ENCODE data around the gene NKAPD1. TPM values are rescaled to one million over a fixed set of nuclear protein-coding genes. Genes with fewer than 3 reads are reported as not detected.
"Not testable (repeated sequence)": the region's sequence is repeated elsewhere in the genome, so short reads cannot be mapped to it uniquely, and the experiment has no call there.

Gene NKAPD1
- total RNA-seq, 2 donors from 2014 or later, result 11.8 to 16.8 TPM

- Histone ChIP-seq H3K9me3 (no peaks in the 10 kb centered on the region), H3K27me3 (replicated peaks; ENCODE audit: insufficient read depth) (no peaks in the 10 kb centered on the region), H3K4me1 (replicated peaks) (no peaks in the 10 kb centered on the region), H3K4me3 (no peak overlapping the region), H3K36me3 (no peaks in the 10 kb centered on the region), H3K27ac (no peak overlapping the region)
- 95% methylated on average over 4 of the region's 4 CpGs for WGBS
- no peak for DNase-seq (ENCODE audit: low spot score)
- intact Hi-C loops (cut with DNase I), result no loop called here
- no peak for TF ChIP-seq POLR2AphosphoS5 (IDR thresholded peaks at IDR 0.05)
- no peak for TF ChIP-seq POLR2A (IDR thresholded peaks at IDR 0.05)
- no peak for TF ChIP-seq CTCF (IDR thresholded peaks at IDR 0.05)
Measured at GRCh38 chr11:112044961-112045360, 29.1 kb upstream of the NKAPD1 start.

GRCh38 chr11:112046647-112047046 is 27.5 kb upstream of the NKAPD1 start:
- H3K4me3 ChIP-seq; DNase-seq (ENCODE audit: low spot score); H3K36me3 ChIP-seq; H3K4me1 ChIP-seq (replicated peaks); H3K9me3 ChIP-seq; intact Hi-C loops (cut with DNase I); H3K27me3 ChIP-seq (replicated peaks; ENCODE audit: insufficient read depth); H3K27ac ChIP-seq: not testable (repeated sequence)
- 96% methylated on average over 2 of the region's 2 CpGs for WGBS

- intact Hi-C loops (cut with DNase I); H3K4me3 ChIP-seq; H3K27me3 ChIP-seq (replicated peaks; ENCODE audit: insufficient read depth); H3K27ac ChIP-seq; H3K36me3 ChIP-seq; H3K4me1 ChIP-seq (replicated peaks); DNase-seq (ENCODE audit: low spot score); H3K9me3 ChIP-seq: not testable (repeated sequence)
- 85% methylated on average over 3 of the region's 3 CpGs for WGBS
Measured at GRCh38 chr11:112048256-112048655, 25.8 kb upstream of the NKAPD1 start.

- H3K27me3 ChIP-seq (replicated peaks; ENCODE audit: insufficient read depth), result no peaks in the 10 kb centered on the region
- H3K9me3 ChIP-seq, result no peaks in the 10 kb centered on the region
- DNase-seq (ENCODE audit: low spot score), result no peak
- no peak overlapping the region for H3K27ac ChIP-seq
- 46% methylated on average over 2 of the region's 2 CpGs for WGBS
- no peak overlapping the region for H3K4me3 ChIP-seq
- TF ChIP-seq POLR2A (IDR thresholded peaks at IDR 0.05) (no peak), POLR2AphosphoS5 (IDR thresholded peaks at IDR 0.05) (no peak), CTCF (IDR thresholded peaks at IDR 0.05) (no peak)
- intact Hi-C loops (cut with DNase I), result no loop called here
- H3K4me1 ChIP-seq (replicated peaks), result no peaks in the 10 kb centered on the region
- H3K36me3 ChIP-seq, result peaks cover 0 to 8% of the 10 kb centered on the region in 2 donors
Measured at GRCh38 chr11:112049777-112050176, 24.3 kb upstream of the NKAPD1 start.

GRCh38 chr11:112050721-112051120 is 23.4 kb upstream of the NKAPD1 start:
- no peaks in the 10 kb centered on the region for H3K9me3 ChIP-seq
- H3K4me1 ChIP-seq (replicated peaks), result no peaks in the 10 kb centered on the region
- 88% methylated on average over 3 of the region's 3 CpGs for WGBS
- H3K4me3 ChIP-seq, result no peak overlapping the region
- no peaks in the 10 kb centered on the region for H3K27me3 ChIP-seq (replicated peaks; ENCODE audit: insufficient read depth)
- intact Hi-C loops (cut with DNase I), result no loop called here
- no peak for DNase-seq (ENCODE audit: low spot score)
- TF ChIP-seq CTCF (IDR thresholded peaks at IDR 0.05) (no peak), POLR2AphosphoS5 (IDR thresholded peaks at IDR 0.05) (no peak), POLR2A (IDR thresholded peaks at IDR 0.05) (no peak)
- H3K27ac ChIP-seq, result no peak overlapping the region
- peaks cover 0 to 8% of the 10 kb centered on the region in 2 donors for H3K36me3 ChIP-seq

GRCh38 chr11:112051768-112052167 is 22.3 kb upstream of the NKAPD1 start:
- intact Hi-C loops (cut with DNase I), result no loop called here
- Histone ChIP-seq H3K4me1 (replicated peaks) (no peaks in the 10 kb centered on the region), H3K27ac (no peak overlapping the region), H3K9me3 (no peaks in the 10 kb centered on the region), H3K4me3 (no peak overlapping the region), H3K27me3 (replicated peaks; ENCODE audit: insufficient read depth) (no peaks in the 10 kb centered on the region), H3K36me3 (peaks cover 0 to 8% of the 10 kb centered on the region in 2 donors)
- no peak for DNase-seq (ENCODE audit: low spot score)
- TF ChIP-seq CTCF (IDR thresholded peaks at IDR 0.05), result no peak
- TF ChIP-seq POLR2AphosphoS5 (IDR thresholded peaks at IDR 0.05), result no peak
- no peak for TF ChIP-seq POLR2A (IDR thresholded peaks at IDR 0.05)
- WGBS, result 95% methylated on average over 3 of the region's 3 CpGs

All from prostate gland (tissue), 2 donors.